K562 treated with DMSO at 1 percent for 24 hours (cell line): Measurements from ENCODE around the gene TREML2. TPM values are rescaled to one million over a fixed set of nuclear protein-coding genes. Genes with fewer than 3 reads are reported as not detected.

ENCODE experiments used
- total RNA-seq: library from RNA; unstranded; fragments of 300-600 nt; gene quantifications from 2 replicates; pipeline ENCODE4 v1.2.3, GENCODE V29; 2022; ENCODE audit warnings: low read depth; ENCODE audit not compliant: insufficient read depth

TREML2 gene
- total RNA-seq, result 1.9 TPM in 2 replicates

GRCh38 chr6:41200901-41201763 lies at the start of gene TREML2:
TSS of gene TREML2 (minus strand) at chr6:41201149. CDS start at chr6:41201008, 141 bp downstream.

DNA sequence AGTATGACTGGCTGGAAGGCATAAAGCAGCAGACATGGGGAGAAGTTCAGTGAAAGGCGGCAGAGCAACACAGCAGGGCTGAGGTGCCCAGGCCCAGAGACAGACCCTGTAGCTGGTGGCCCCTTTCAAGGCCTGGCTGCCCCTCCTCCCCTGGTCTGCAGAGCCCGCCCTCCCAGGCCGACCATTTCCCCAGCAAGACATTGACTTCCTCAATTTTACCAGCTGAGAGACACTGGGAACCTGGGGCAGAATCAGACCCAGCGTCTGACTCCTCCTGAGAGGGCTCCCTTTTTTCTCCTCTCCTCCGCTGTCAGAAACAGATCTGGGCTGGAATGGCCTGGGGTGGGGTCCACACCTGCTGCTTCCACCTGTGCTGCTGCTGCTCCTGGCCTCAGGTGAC lies 27.1 kb upstream of the TREML2 start, which contains the start of gene TREML4:
Gene TREML4, plus strand, starts transcription at position 254 of the 400 bp plus-strand sequence. Its CDS starts 79 bp downstream, at position 333.

DNA sequence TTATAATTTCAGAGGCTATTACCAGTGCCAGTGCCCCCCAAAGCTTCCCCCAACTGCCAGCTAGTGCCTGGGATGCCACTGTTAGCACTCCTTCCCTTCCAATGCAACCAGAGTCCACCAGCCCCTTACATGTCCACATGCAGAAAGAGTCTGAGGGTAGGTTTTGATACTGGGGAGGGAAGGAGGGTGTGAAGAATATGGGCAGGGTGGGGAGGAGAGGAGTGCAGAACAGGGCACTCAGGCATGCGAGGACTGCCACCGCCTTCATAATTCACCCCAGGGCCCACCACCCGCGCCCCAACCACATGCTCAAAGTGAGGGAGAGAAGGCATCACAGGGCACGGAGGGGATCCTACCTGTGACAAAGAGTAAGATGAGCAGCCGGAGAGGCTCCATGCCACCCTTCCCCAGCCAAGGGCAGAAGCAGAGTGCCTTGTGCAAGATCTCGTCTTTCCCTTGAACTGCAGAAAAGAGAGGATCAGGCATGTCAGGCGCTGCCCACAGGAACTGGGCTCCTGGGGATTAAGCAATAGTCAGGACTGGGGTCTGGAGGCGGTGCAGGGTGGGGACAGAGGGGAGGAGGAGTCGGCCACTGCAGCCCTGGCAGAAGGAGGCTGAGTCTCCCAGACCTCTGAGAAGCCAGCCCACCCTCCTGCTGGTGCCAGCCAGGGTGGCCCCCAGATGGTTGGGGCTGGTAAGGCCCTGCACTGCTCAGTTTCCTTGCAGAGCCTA lies 38.1 kb downstream of the TREML2 start, which contains the start of gene TREM2:
Gene TREM2, minus strand, starts transcription at position 430 of the 732 bp plus-strand sequence. Its CDS starts 34 bp downstream, at position 396.

DNA sequence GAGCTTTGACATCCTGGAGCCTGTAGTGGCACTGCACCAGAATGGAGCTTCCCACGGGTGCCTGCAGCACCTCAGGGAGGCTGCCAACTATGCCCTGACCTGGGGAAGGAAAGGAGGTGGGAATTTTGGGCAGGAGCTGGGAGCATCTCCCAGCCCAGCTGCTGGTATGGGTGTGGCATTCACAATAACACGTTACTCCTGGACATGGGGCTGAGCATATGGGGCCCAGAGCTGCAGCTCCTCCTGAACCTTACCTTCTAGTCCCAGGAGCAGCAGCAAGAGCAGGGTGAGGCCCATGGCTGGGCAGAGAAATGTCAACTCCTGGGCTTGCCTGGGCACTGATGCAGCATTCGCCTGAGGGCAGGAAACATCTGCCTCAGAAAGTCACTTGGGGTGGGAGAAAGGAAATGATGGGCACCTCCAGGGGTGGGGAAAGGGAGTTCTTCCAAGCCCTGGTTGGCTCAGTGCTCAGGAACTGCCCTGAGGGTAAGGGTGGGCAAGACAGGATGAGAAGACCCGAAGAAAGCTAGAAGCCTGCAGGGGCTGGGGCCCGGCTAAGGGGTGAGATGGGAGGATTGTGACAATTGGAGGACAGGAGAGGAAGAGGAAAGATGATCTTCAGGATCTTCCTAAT lies 46.8 kb downstream of the TREML2 start, which contains the start of gene TREML1:
Gene TREML1, minus strand, starts transcription at position 356 of the 634 bp plus-strand sequence. Its CDS starts 59 bp downstream, at position 297.

Other genes with a start within 250 kb of the TREML2 start
- gene UNC5CL, start 161.9 kb downstream of the TREML2 start, total RNA-seq, result 1.8 and 1.9 TPM in 2 replicates
- gene TSPO2, start 158.7 kb downstream of the TREML2 start, total RNA-seq, result not detected in 2 replicates
- not detected in 2 replicates for gene APOBEC2, start 147.9 kb downstream of the TREML2 start, total RNA-seq
- gene OARD1, start 128.8 kb downstream of the TREML2 start, total RNA-seq, result 25.2 and 26.1 TPM in 2 replicates
- gene NFYA, start 128.2 kb downstream of the TREML2 start, total RNA-seq, result 14.2 and 20.0 TPM in 2 replicates
- gene TREML1, start 46.8 kb downstream of the TREML2 start, total RNA-seq, result not detected in 2 replicates
- not detected in 2 replicates for gene TREM2, start 38.0 kb downstream of the TREML2 start, total RNA-seq
- not detected in 2 replicates for gene TREML4, start 27.2 kb upstream of the TREML2 start, total RNA-seq
- not detected in 2 replicates for gene TREM1, start 85.5 kb upstream of the TREML2 start, total RNA-seq
- not detected in 2 replicates for gene NCR2, start 134.5 kb upstream of the TREML2 start, total RNA-seq